Ishikawa (cell line): Measurements from ENCODE around the gene ADGRB2.

ENCODE experiments used
- CEBPB ChIP-seq: IDR thresholded peaks from 2 replicates; pipeline ENCODE4 v1.6.1; 2012
- CREB1 ChIP-seq: IDR thresholded peaks from 2 replicates; pipeline ENCODE4 v1.6.1; 2012; ENCODE audit warnings: low read depth
- EGR1 ChIP-seq: IDR thresholded peaks from 2 replicates; pipeline ENCODE4 v1.6.1; 2012
- EP300 ChIP-seq: IDR thresholded peaks from 2 replicates; pipeline ENCODE4 v1.6.1; 2012; ENCODE audit warnings: borderline replicate concordance
- FOXM1 ChIP-seq: IDR thresholded peaks from 2 replicates; pipeline ENCODE4 v1.6.1; 2012; ENCODE audit warnings: low read depth, borderline replicate concordance
- NFIC ChIP-seq: IDR thresholded peaks from 2 replicates; pipeline ENCODE4 v1.6.1; 2012
- RAD21 ChIP-seq: IDR thresholded peaks from 2 replicates; pipeline ENCODE4 v1.6.1; 2012; ENCODE audit warnings: low read depth
- TAF1 ChIP-seq: IDR thresholded peaks from 2 replicates; pipeline ENCODE4 v1.6.1; 2012; ENCODE audit warnings: low read depth, mild to moderate bottlenecking
- TCF12 ChIP-seq: IDR thresholded peaks from 2 replicates; pipeline ENCODE4 v1.6.1; 2012; ENCODE audit warnings: low read depth
- TEAD4 ChIP-seq: IDR thresholded peaks from 2 replicates; pipeline ENCODE4 v1.6.1; 2012
- YY1 ChIP-seq: IDR thresholded peaks from 2 replicates; pipeline ENCODE4 v1.6.1; 2012; ENCODE audit warnings: low read depth
- ZBTB7A ChIP-seq: IDR thresholded peaks from 2 replicates; pipeline ENCODE4 v1.6.1; 2012; ENCODE audit warnings: low read depth
- TF ChIP-seq, protein P1 (sequence below): IDR thresholded peaks from 2 replicates; pipeline ENCODE4 v1.6.1; 2012
- TF ChIP-seq, protein P2 (sequence below): IDR thresholded peaks from 2 replicates; pipeline ENCODE4 v1.6.1; 2012; ENCODE audit warnings: low read depth, mild to moderate bottlenecking
- TF ChIP-seq, protein P3 (sequence below): IDR thresholded peaks from 2 replicates; pipeline ENCODE4 v1.6.1; 2012

The ADGRB2 gene

DNA sequence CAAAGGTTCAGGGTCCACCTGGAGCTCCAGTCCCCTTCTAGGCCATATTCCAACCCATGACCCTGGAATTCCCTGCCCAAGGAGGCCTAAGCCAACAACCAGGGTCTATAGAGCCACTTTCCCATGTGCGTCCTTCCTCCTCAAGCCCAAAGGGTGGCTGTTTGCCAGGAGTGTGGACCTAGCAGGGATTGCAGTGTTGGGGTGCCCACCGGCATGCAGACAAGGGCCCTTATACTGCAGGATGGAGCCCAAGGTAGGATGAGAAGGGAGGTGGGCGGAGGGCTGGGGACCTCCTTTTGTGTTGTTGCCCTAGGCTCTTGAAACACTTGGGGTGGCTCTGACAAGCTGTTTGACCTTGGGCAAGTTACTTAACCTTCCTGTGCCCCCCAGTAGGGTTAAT lies 19.7 kb upstream of the ADGRB2 start:
- TF ChIP-seq, protein P1, sequence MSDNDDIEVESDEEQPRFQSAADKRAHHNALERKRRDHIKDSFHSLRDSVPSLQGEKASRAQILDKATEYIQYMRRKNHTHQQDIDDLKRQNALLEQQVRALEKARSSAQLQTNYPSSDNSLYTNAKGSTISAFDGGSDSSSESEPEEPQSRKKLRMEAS = no peak
- TF ChIP-seq EGR1 (no peak), TAF1 (no peak), CEBPB (no peak), FOXM1 (no peak), ZBTB7A (no peak), TEAD4 (no peak), EP300 (no peak), NFIC (no peak)
- TF ChIP-seq, protein P2, sequence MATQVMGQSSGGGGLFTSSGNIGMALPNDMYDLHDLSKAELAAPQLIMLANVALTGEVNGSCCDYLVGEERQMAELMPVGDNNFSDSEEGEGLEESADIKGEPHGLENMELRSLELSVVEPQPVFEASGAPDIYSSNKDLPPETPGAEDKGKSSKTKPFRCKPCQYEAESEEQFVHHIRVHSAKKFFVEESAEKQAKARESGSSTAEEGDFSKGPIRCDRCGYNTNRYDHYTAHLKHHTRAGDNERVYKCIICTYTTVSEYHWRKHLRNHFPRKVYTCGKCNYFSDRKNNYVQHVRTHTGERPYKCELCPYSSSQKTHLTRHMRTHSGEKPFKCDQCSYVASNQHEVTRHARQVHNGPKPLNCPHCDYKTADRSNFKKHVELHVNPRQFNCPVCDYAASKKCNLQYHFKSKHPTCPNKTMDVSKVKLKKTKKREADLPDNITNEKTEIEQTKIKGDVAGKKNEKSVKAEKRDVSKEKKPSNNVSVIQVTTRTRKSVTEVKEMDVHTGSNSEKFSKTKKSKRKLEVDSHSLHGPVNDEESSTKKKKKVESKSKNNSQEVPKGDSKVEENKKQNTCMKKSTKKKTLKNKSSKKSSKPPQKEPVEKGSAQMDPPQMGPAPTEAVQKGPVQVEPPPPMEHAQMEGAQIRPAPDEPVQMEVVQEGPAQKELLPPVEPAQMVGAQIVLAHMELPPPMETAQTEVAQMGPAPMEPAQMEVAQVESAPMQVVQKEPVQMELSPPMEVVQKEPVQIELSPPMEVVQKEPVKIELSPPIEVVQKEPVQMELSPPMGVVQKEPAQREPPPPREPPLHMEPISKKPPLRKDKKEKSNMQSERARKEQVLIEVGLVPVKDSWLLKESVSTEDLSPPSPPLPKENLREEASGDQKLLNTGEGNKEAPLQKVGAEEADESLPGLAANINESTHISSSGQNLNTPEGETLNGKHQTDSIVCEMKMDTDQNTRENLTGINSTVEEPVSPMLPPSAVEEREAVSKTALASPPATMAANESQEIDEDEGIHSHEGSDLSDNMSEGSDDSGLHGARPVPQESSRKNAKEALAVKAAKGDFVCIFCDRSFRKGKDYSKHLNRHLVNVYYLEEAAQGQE = no peak
- TF ChIP-seq, protein P3, sequence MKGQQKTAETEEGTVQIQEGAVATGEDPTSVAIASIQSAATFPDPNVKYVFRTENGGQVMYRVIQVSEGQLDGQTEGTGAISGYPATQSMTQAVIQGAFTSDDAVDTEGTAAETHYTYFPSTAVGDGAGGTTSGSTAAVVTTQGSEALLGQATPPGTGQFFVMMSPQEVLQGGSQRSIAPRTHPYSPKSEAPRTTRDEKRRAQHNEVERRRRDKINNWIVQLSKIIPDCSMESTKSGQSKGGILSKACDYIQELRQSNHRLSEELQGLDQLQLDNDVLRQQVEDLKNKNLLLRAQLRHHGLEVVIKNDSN = no peak

DNA sequence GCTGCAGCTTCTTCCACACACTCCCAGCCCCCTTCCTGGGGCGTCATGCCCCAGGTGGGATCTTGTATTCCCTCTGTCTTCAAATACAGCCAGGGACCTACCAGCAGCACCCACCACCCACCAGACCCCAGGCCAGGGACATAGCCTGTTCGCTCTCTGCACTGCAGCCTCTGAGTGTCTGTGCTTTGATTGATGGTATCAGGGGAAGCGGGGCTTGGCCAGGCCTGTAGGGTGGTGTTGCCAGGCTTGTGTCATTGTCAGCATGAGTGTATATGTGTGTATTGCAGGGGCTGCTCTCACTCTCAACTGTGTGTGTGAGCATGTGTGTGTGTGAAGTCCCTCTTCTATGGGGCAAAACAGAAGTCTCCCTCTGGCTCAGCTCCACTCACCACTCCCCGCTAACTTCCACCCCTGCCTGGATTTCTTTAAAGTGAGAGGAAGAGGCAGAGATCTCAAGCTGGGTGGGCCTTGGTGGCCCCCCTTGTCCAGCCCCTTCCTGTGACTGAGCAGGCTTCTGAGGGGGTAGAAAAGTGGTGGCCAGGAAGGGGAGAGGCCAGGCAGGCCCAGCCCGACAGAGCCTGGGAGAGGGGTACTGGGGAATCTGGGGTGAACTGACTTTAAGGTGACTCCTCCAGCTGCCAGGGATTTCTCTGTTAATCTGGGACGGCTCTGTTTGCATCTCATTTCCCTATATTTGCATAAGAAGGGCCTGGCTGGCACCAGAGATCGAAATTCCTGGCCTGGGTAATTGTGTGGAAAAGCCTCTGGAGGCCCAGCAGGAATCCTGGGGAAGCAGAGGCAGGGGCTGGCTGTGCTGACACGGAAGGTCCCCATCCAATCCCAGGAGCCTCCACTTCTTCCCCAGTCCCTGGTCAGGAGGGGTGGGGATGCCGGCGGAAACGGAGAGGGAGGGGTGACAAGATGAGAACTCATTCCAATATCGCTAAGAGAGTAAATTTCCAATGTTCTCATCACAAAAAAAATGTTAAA lies 18.6 kb upstream of the ADGRB2 start:
- TF ChIP-seq, protein P2 = no peak
- TF ChIP-seq CEBPB (no peak), TCF12 (no peak), EGR1 (no peak), EP300 (no peak)

DNA sequence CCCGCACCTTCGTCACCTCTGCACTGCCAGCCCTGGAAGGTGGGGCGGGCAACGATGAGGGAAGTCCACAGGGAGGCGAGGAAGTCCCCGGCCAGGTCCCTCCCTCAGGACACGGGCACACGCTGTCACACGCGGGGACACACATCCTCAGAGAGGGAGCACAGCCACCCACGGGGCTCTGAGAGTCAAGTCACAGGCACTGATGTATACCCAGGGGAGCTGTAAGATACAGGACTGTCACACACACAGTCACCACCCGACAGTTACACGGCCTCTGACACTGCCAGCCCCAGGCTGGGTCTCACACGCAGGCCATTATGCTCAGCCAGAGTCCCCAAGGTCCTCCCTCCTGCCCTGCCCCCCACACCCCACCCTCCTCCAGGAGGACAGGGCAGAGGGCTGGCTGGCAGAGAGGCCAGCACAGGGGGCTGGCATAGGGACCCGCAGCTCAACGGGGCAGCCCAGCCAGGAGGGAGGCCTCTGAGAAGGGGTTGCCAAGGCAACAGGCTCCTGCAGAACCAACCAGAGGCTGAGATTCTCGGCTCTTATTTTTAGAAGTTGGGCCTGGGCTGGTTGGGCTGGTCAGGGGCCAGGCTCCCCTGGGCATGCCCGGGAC lies 17.7 kb upstream of the ADGRB2 start:
- no peak for TF ChIP-seq ZBTB7A
- TF ChIP-seq, protein P3 = no peak
- TF ChIP-seq FOXM1 = no peak
- no peak for TF ChIP-seq EP300
- TF ChIP-seq CEBPB = no peak
- no peak for TF ChIP-seq TCF12
- TF ChIP-seq CREB1 = no peak
- TF ChIP-seq, protein P2 = no peak

DNA sequence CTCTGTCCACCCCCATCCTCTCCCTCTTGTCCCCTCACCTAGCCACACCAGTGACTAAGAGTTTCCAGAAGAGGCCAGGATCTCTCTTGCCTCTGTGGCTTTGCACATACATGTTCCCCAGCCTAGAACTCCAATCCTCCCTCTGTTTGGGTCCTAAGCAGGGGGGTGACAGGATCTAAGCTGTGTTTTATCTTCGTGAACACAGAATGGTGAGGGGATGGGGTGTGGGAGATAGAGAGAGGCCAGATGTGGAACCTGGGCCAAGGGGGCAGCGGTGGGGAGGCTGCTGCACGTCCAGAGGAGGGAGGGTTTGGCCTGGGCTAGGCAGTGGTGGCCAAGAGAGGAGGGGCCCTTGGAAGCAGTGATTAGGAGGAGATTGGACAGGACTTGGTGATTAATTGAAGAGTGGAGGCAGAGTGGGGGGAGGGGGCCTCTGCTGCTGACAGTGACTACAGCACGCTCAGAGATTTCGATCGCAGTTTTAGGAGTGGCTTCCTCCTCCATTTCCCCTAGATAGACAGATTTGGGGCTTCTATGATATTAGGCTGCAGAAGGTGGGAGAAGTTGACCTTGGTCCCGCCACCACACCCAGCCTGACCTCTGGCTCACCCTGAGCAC lies 17.1 kb upstream of the ADGRB2 start:
- TF ChIP-seq TAF1 = no peak
- TF ChIP-seq TEAD4 = no peak
- TF ChIP-seq EP300 = no peak
- TF ChIP-seq CREB1 = no peak
- TF ChIP-seq, protein P1 = no peak
- no peak for TF ChIP-seq EGR1
- TF ChIP-seq ZBTB7A = no peak
- no peak for TF ChIP-seq YY1
- no peak for TF ChIP-seq FOXM1
- TF ChIP-seq TCF12 = no peak
- no peak for TF ChIP-seq CEBPB
- no peak for TF ChIP-seq RAD21
- no peak for TF ChIP-seq NFIC
- TF ChIP-seq, protein P3 = no peak
- TF ChIP-seq, protein P2 = no peak
